HG03571 (cell line): ENCODE measurements around the gene RELN.

Experiments
- ATAC-seq: cut with Tn5 transposase; IDR thresholded peaks from one replicate; pipeline ENCODE4 v1.9.1; 2021; ENCODE audit not compliant: unreplicated experiment

RELN gene

GRCh38 chr7:103651593-103652377 is 337.7 kb downstream of the RELN start:
- no peak for ATAC-seq

GRCh38 chr7:103649052-103649451 is 340.4 kb downstream of the RELN start:
- ATAC-seq, result no peak

DNA sequence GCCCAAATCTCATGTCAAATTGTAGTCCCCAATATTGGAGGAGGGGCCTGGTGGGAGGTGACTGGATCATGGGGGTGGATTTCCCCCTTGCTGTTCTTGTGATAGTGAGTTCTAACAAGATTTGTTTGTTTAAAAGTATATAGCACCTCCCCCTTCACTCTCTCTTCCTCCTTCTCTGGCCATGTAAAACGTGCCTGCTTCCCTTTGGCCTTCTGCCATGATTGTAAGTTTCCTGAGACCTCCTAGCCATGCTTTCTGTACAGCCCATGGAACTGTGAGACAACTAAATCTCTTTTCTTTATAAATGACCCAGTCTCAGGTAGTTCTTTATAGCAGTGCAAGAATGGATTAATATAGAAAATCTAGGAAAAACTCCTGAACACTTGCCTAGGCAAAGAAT is 341.3 kb downstream of the RELN start:
- ATAC-seq, result no peak

DNA sequence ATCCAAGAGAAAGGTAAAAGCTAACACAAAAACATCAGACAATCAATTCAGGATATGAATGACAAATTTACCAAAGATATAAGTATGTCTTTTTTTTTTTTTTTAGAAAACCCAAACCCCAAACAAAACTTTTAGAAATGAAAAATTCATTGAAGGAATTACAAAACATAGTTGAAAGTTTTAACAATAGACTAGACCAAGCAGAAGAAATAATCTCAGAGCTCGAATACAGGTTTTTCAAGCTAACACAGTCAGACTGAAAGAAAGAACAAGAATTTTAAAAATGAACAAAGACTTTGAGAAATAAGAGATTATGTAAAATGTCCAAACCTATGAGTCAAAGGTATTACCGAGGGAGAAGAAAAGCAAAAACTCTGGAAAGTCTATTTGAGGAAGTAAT is 345.1 kb downstream of the RELN start:
- no peak for ATAC-seq

DNA sequence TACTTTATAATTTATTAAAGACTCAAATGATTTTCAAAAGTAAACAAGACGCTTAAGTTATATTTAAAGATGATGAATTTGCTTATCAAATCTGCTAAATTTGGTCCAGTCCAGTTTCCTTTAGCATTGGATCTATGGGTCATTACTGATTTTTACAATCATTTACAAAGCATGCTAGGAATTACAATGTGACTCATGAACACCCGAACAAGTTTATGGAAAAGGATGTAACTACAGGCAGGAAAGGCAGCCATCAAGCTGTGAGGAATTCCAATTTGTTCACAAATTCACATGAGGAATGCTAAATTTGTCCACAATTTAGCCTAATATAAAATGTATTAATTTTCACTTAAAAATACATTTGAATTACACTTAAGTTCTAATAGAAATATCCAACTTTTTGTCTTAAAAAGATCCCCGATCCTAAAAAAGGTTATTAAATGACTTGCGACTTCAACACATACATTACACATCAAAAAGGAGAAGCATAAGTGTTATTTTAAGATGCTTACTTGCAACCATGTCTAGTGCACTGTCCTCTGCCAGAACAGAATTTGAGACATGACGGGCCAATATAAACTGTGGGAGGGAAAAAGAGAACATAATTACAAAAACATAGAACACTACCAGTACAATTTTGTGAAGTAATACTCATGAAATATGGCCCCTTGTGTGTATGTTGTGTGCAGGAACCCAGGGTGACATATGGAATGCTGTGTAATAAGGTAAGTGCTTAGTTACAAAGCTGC is 349.3 kb downstream of the RELN start:
- no peak for ATAC-seq

DNA sequence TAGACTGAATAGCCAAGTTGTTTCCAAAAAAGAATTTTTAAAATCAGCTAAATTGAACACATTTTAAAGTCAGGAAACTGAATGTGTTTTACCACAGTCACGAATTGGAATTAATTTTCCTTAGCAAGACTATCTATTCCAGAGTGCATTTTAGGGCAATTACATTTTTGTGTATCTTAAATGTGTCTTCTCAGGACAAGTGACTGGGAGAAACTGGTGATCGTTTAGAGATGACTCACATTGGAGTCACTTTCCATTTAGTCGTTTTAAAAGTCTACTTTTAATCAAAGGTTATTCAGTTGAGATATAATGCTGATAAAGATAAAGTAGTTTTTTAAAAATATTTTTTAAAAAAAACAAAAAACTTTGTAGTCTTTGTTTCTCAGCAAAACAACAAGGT is 351.7 kb downstream of the RELN start:
- no peak for ATAC-seq

DNA sequence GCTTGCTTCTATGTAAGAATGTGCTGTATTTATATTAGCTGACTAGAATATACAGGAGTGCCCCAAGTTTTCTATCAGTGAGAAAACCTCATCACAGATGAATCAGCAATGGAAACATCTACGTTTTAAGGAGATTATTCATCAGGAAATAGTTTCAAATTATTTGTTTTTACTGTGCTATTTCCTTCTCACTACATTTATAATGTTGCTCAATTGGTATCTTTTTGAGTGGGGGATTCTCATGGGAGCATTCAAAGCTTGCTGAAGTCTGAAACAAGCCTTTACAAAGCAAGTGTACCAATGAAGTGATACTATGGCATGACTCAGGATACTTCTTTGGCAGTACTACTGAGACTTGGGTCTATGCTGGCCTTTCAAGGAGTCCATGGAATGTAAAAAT is 352.4 kb downstream of the RELN start:
- ATAC-seq, result no peak

- no peak for ATAC-seq
Measured at GRCh38 chr7:103636153-103636552, 353.3 kb downstream of the RELN start.

DNA sequence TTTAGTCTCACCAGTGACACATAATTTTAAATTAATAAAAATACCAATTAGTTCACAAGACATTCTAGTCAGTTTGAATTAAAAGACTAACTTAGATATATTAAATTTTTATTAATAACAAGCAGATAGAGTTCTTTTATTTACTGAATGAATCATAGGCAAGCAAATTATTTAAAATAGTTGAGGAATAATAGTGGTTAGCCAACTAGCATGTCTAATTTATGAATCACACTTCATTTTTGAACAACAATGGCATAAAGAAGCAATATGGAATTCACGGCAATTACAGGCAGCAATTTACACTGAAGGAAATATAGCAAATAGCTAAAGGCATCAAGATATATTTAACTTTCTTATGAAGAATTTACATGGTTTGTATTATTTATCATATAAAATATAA is 356.5 kb downstream of the RELN start:
- no peak for ATAC-seq

DNA sequence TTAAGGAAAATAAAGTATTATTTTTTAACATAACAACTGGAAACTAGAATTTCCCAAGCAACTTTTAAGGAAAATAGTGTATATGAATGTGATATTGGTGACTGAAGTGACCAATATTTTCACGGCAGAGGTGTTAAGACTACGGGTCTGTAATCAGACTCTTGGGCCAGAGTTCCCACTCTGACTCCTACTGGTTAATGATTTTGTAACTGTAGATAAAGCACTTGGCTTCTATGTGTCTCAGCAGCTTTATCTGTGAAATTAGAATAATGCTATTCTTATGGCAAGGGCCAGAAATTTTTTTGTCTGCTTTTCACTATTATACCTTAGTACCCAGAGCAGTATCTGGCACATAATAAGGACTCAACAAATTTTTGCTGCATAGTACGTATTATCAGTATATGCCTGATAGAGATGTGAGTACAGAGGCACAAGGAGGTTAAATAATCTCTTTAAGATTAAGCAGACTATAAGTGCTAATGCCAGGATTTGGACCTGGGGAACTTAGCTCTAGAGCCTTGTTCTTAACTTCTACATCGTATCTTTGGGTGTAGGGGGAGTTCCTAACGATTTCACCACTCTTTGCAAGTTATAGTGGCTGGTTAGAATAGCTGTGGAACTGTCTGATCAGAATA is 357.3 kb downstream of the RELN start:
- no peak for ATAC-seq

GRCh38 chr7:103630318-103630717 is 359.1 kb downstream of the RELN start:
- no peak for ATAC-seq

- no peak for ATAC-seq
Measured at GRCh38 chr7:103628742-103629141, 360.7 kb downstream of the RELN start.

DNA sequence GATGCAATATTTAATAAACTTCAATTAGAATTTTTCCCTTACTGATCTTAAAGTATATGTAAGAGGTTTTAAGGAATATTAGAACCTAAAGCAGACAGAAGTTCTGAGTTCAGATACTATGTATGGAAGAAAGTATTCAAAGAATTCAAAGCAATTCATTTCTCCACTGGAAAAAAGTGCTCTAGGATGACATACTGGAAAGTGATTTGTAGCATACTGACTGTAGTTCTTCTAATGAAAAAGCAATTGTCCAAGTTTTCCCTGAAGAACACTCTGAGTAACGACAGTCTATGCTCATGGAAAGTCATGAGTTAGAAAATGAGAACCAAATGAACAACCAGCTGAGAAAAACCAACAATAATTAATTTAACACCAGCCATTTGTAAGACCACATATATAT is 362.7 kb downstream of the RELN start:
- no peak for ATAC-seq

- ATAC-seq, result no peak
Measured at GRCh38 chr7:103622274-103622673, 367.2 kb downstream of the RELN start.

DNA sequence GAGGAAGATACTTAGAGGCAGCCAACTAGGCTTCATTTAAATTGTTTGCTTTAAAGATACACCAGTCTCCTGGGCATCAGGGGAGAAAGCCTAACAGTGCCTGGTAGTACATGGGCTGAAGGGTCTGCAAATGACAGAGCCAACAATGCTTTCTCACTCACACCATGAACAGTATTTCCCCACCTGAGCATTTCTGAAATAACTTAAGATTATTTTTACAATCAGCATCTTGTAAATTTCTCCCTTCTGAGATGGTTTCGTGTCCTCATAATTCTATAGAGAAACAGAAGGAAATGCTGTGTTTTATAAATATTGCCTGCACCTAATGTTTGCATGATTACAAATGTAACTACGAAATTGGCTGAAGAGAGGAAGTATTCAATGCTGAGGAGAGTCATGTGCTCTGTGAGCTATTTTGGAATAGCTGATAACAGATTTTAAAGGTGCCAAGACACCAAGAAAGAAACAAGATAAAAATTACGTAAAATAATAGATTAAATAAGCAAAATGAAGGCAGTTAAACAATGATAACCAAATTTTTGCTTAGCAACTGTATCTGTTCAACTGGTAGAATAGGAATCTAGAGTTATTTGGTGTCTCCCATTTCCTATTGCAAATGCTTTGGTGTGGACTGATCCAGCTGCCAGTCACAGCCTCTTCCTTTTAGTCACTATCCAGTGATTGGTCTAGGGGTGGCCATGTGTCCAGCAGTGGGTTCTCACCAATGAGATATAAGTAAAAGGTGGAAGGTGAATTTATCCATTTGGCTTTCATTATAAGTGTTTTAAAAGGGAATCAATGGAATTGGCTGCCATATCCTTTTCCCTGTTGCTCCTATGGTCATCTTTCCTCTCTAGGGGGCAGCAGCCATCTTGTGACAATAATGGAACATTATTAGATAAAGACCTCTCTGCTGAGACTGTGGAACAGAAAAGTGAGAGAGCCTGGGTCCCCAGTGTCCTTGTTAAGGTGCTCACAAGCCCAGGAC is 375.5 kb downstream of the RELN start:
- ATAC-seq, result no peak

- no peak for ATAC-seq
Measured at GRCh38 chr7:103609778-103610177, 379.7 kb downstream of the RELN start.

DNA sequence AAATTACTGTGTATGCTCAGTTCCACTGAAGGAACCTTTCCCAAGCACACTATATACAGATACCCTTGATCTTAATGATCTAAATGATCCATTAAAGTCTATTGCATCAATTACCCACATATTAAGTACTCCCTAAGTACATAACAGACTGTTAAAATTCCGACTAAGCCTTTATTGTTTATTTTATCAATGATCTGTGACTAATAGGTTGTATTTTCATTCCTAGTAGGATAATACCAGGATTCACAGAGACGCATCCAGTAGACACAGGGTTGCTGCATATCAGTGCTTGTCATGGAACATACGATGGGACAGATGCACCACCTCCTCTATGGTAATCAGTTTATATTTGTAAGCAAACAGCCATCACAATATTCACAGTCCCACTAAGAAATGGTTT is 383.8 kb downstream of the RELN start:
- ATAC-seq, result no peak

- ATAC-seq, result no peak
Measured at GRCh38 chr7:103598326-103598905, 391.0 kb downstream of the RELN start.

- no peak for ATAC-seq
Measured at GRCh38 chr7:103597606-103598005, 391.9 kb downstream of the RELN start.

GRCh38 chr7:103594186-103594585 is 395.3 kb downstream of the RELN start:
- no peak for ATAC-seq

GRCh38 chr7:103593691-103594090 is 395.8 kb downstream of the RELN start:
- no peak for ATAC-seq
